ENCODE measurements around the gene ARHGEF25. TPM values are rescaled to one million over a fixed set of nuclear protein-coding genes. Genes with fewer than 3 reads are reported as not detected.
A peak's percentile ranks its signal among the peaks of the same experiment; 100 is the strongest.

The ARHGEF25 gene
- total and polyA plus RNA-seq, 2 of the 4 experiments (the other 2 are of a cell fraction) = 6.3 to 17.9 TPM

- DNase-seq = peak; percentile 5
- BruUV-seq (replicated peaks) = no TSS peak
Measured at GRCh38 chr12:57657744-57658143, 46.5 kb downstream of the ARHGEF25 start.

More at GRCh38 chr12:57657744-57658143, 46.5 kb downstream of the ARHGEF25 start:
- Histone ChIP-seq H4K8ac (ENCODE audit: low read depth in 2 of 2, low read length in 2 of 2) (no peak overlapping the region), H3K9ac (ENCODE audit: low read depth, low read length) (no peak overlapping the region), H4K20me1 (ENCODE audit: insufficient read depth, low read length) (no peaks in the 10 kb centered on the region), H3K79me1 (ENCODE audit: low read depth in 1 of 2, low read length in 2 of 2) (no peaks in the 10 kb centered on the region), H3K4me1 (ENCODE audit: control insufficient read depth, insufficient read depth, low read length) (no peaks in the 10 kb centered on the region), H3K18ac (ENCODE audit: low read depth, low read length) (no peak overlapping the region), H3K9me3 (ENCODE audit: control insufficient read depth, insufficient read depth, low read length) (peaks cover 6% of the 10 kb centered on the region; the same call in 1 of the 2 replicates), H2BK15ac (ENCODE audit: low read depth, low read length) (no peak overlapping the region), H2BK20ac (ENCODE audit: low read depth, low read length) (no peak overlapping the region), H3K36me3 (ENCODE audit: control insufficient read depth, insufficient read depth, low read length) (no peaks in the 10 kb centered on the region), H3K23ac (ENCODE audit: low read depth, low read length) (no peak overlapping the region), H3K4ac (ENCODE audit: low read depth, low read length) (no peak overlapping the region), H3K27me3 (ENCODE audit: control insufficient read depth, insufficient read depth, low read length) (peaks cover 5% of the 10 kb centered on the region; the same call in 1 of the 2 replicates), H3K14ac (replicated peaks; ENCODE audit: low read depth, low read length) (no peak overlapping the region), H2AK9ac (replicated peaks; ENCODE audit: low read depth, low read length, poor library complexity) (no peak overlapping the region), H4K91ac (ENCODE audit: insufficient read depth, low read depth, low read length) (no peak overlapping the region), H3K4me2 (ENCODE audit: low read depth, low read length) (no peak overlapping the region), H3K27ac (ENCODE audit: insufficient read depth, low read length) (no peak overlapping the region), H3K56ac (ENCODE audit: extremely low read depth, insufficient read depth, low read length) (no peak overlapping the region), H2AFZ (replicated peaks; ENCODE audit: low read length, poor library complexity) (no peak overlapping the region), H3K4me3 (ENCODE audit: insufficient read depth, low read depth, low read length) (no peak overlapping the region), H2BK5ac (ENCODE audit: low read depth, low read length, poor library complexity, severe bottlenecking) (no peak overlapping the region), H2AK5ac (ENCODE audit: low read depth, low read length) (no peak overlapping the region), H2BK120ac (ENCODE audit: low read depth, low read length) (no peak overlapping the region), H4K5ac (ENCODE audit: low read depth, low read length) (no peak overlapping the region), H3K9me1 (ENCODE audit: insufficient read depth, low read length) (no peaks in the 10 kb centered on the region)
- no peak for ATAC-seq (ENCODE audit: low read depth)
- in situ Hi-C loops (cut with MboI; ENCODE audit: low sequenced_read_pairs) = no loop called here
- dilution Hi-C loops (cut with HindIII; ENCODE audit: low sequenced_read_pairs, unreplicated experiment) = loop anchor here (25.0 kb wide), 1 partner anchor 95 kb away; the partner anchor contains the start of gene KIF5A
- ChIA-PET POLR2A (ENCODE audit: unreplicated experiment) (no interaction called here), CTCF (no interaction called here)
- TF ChIP-seq RCOR1 (IDR thresholded peaks at IDR 0.05; ENCODE audit: insufficient replicate concordance, low read length) (no peak), CEBPB (IDR thresholded peaks at IDR 0.05; ENCODE audit: low read depth, low read length) (no peak), MXI1 (IDR thresholded peaks at IDR 0.05; ENCODE audit: borderline replicate concordance, low read depth, low read length) (no peak), RFX5 (IDR thresholded peaks at IDR 0.05; ENCODE audit: low read depth, low read length) (no peak), CTCF (conservative IDR thresholded peaks at IDR 0.05; ENCODE audit: low read depth, low read length) (no peak), SMC3 (IDR thresholded peaks at IDR 0.05; ENCODE audit: low read depth, low read length) (no peak), FOS (IDR thresholded peaks at IDR 0.05; ENCODE audit: low read depth, low read length) (no peak), CHD1 (IDR thresholded peaks at IDR 0.05; ENCODE audit: low read depth, low read length) (no peak), BHLHE40 (IDR thresholded peaks at IDR 0.05; ENCODE audit: low read depth, low read length) (no peak), MAFK (IDR thresholded peaks at IDR 0.05; ENCODE audit: low read depth, low read length) (no peak), MAZ (IDR thresholded peaks at IDR 0.05; ENCODE audit: borderline replicate concordance, low read depth, low read length) (no peak)
- TF ChIP-seq, protein P1, sequence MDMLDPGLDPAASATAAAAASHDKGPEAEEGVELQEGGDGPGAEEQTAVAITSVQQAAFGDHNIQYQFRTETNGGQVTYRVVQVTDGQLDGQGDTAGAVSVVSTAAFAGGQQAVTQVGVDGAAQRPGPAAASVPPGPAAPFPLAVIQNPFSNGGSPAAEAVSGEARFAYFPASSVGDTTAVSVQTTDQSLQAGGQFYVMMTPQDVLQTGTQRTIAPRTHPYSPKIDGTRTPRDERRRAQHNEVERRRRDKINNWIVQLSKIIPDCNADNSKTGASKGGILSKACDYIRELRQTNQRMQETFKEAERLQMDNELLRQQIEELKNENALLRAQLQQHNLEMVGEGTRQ (IDR thresholded peaks at IDR 0.05; ENCODE audit: low read depth, low read length) = no peak
- 0% methylated on average over 1 of the region's 3 CpGs; no CpG with 5 or more reads in 1 of the 2 experiments for WGBS, 2 experiments (ENCODE audit: extremely low coverage in 2 of 2, insufficient read length in 1 of 2)
- intact Hi-C loops (cut with micrococcal nuclease) = no loop called here

All from IMR-90 (cell line).